ENCODE results near the gene RNF222.
A peak's percentile ranks its signal among the peaks of the same experiment; 100 is the strongest.
"Not testable (repeated sequence)": the region's sequence is repeated elsewhere in the genome, so short reads cannot be mapped to it uniquely, and the experiment has no call there.

The RNF222 gene

GRCh38 chr17:8382052-8382879, 15.4 kb downstream of the RNF222 start:
- TF ChIP-seq CTCF (IDR thresholded peaks at IDR 0.05; ENCODE audit: low read depth, low read length), result no peak
- DNase-seq (ENCODE audit: extremely low read depth, low read depth), result no peak

- no peak for TF ChIP-seq CTCF (IDR thresholded peaks at IDR 0.05; ENCODE audit: low read depth, low read length)
Measured at GRCh38 chr17:8380049-8380448, 17.6 kb downstream of the RNF222 start.

GRCh38 chr17:8378117-8378516, 19.5 kb downstream of the RNF222 start:
- DNase-seq (ENCODE audit: extremely low read depth, low read depth), result not testable (repeated sequence)

More at GRCh38 chr17:8380049-8380448, 17.6 kb downstream of the RNF222 start:
- no peak for DNase-seq (ENCODE audit: extremely low read depth, low read depth)

GRCh38 chr17:8377422-8377821, 20.2 kb downstream of the RNF222 start:
- no peak for DNase-seq (ENCODE audit: extremely low read depth, low read depth)
- TF ChIP-seq CTCF (IDR thresholded peaks at IDR 0.05; ENCODE audit: low read depth, low read length), result no peak

GRCh38 chr17:8376271-8377067, 21.2 kb downstream of the RNF222 start, which contains the start of gene KRABD2:
Gene KRABD2 (minus strand): TSS chr17:8376704.
- peak; percentile 71 for DNase-seq (ENCODE audit: extremely low read depth, low read depth)
- TF ChIP-seq CTCF (IDR thresholded peaks at IDR 0.05; ENCODE audit: low read depth, low read length), result peak; percentile 58

- TF ChIP-seq CTCF (IDR thresholded peaks at IDR 0.05; ENCODE audit: low read depth, low read length), result no peak
Measured at GRCh38 chr17:8375738-8376259, 21.8 kb downstream of the RNF222 start.

GRCh38 chr17:8373856-8374255, 23.8 kb downstream of the RNF222 start:
- not testable (repeated sequence) for DNase-seq (ENCODE audit: extremely low read depth, low read depth)

More at GRCh38 chr17:8375738-8376259, 21.8 kb downstream of the RNF222 start:
- no peak for DNase-seq (ENCODE audit: extremely low read depth, low read depth)

GRCh38 chr17:8372422-8372821, 25.2 kb downstream of the RNF222 start:
- no peak for DNase-seq (ENCODE audit: extremely low read depth, low read depth)
- no peak for TF ChIP-seq CTCF (IDR thresholded peaks at IDR 0.05; ENCODE audit: low read depth, low read length)

Data from AG09319 (cell line).